ENCODE results near the gene PRKN. TPM values are rescaled to one million over a fixed set of nuclear protein-coding genes. Genes with fewer than 3 reads are reported as not detected.
A peak's percentile ranks its signal among the peaks of the same experiment; 100 is the strongest.

The PRKN gene
- total RNA-seq, 1 donor from 2014 or later, result 5.1 TPM

DNA sequence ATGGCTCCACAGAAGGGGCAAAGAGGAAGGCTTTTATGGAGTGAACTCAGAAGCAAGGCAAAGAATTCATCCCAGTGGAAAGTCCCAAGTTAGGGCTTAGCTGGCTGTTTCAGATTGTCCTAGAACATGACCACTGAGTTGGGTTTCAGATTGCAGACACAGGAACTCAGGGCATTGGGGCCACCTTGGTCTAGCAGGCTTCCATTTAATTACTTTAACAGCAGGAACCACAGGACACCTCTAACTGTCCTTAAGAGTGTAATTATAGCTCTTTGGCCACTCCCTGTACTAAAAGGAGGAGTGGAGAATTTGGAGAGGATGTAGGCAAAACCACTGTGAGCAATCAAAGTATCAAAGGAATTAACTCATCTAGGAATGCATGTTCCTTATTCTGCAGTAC, 1303.1 kb downstream of the PRKN start:
- Mint-ChIP-seq H3K27ac (ENCODE audit: unreplicated experiment) (no peak overlapping the region), H3K27me3 (ENCODE audit: unreplicated experiment) (peaks cover 3% of the 10 kb centered on the region), H3K4me3 (ENCODE audit: unreplicated experiment) (no peak overlapping the region), H3K9me3 (ENCODE audit: unreplicated experiment) (peaks cover 6% of the 10 kb centered on the region), H3K4me1 (ENCODE audit: unreplicated experiment) (peaks cover 3% of the 10 kb centered on the region), H3K36me3 (ENCODE audit: low read depth, unreplicated experiment) (peaks cover 10% of the 10 kb centered on the region)
- no peak for TF ChIP-seq CTCF (IDR thresholded peaks at IDR 0.05; ENCODE audit: unreplicated experiment)
- DNase-seq (ENCODE audit: low spot score), result no peak

DNA sequence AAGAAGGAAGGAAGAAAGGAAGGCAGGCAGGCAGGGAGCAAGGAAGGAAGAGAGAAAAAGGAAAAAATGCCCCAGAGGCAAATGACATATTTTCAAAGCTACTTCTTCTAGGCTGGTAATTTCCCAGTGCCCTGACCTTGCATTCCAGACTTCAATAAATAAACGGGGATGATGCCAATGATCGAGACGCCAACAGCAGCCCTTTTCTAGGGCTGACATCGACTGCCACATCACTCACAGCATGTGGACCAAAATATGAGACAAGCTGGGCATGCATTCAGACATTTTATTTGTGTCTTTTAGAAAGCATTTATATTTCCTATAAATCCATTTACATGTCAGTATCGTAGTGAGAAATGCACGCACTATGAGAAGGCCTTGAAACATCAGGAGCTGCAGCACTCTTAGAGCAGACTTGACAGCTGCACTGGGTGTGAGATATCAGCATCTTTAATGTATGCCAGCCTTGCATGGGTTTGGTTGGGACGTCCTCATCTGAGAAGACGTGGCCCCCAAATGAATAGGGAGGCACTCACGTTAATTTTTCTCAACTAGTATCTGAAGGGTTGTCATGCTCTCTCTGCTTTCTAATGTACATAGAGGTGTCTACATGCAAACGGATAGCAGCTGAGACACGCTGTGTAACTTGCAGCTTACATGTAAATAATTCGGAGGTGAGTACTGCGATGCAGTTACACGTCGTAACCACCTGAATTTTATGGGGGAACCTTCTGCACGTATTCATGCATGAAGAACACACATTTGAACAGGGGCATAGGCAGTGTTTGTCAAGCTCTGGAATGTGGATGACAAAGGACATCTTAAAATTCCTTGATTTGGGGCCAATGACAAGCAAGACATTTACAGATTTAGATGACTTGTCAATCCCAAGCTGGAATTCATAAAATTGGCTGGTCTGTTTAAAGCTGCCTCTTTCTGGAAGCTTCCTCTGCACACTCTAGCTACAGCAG, 1304.6 kb downstream of the PRKN start:
- Mint-ChIP-seq H3K4me1 (ENCODE audit: unreplicated experiment) (peaks cover 8% of the 10 kb centered on the region), H3K36me3 (ENCODE audit: low read depth, unreplicated experiment) (peaks cover 6% of the 10 kb centered on the region), H3K27me3 (ENCODE audit: unreplicated experiment) (peaks cover 3% of the 10 kb centered on the region), H3K27ac (ENCODE audit: unreplicated experiment) (no peak overlapping the region), H3K4me3 (ENCODE audit: unreplicated experiment) (no peak overlapping the region), H3K9me3 (ENCODE audit: unreplicated experiment) (peaks cover 6% of the 10 kb centered on the region)
- no peak for DNase-seq (ENCODE audit: low spot score)
- no peak for TF ChIP-seq CTCF (IDR thresholded peaks at IDR 0.05; ENCODE audit: unreplicated experiment)

GRCh38 chr6:161418463-161418945, 1309.1 kb downstream of the PRKN start:
- Mint-ChIP-seq H3K4me1 (ENCODE audit: unreplicated experiment) (peaks cover 27% of the 10 kb centered on the region), H3K27me3 (ENCODE audit: unreplicated experiment) (peaks cover 13% of the 10 kb centered on the region), H3K9me3 (ENCODE audit: unreplicated experiment) (no peaks in the 10 kb centered on the region), H3K27ac (ENCODE audit: unreplicated experiment) (peak overlapping the region; percentile 64), H3K36me3 (ENCODE audit: low read depth, unreplicated experiment) (no peaks in the 10 kb centered on the region), H3K4me3 (ENCODE audit: unreplicated experiment) (no peak overlapping the region)
- TF ChIP-seq CTCF (IDR thresholded peaks at IDR 0.05; ENCODE audit: unreplicated experiment), result peak; percentile 75
- peak; percentile 61 for DNase-seq (ENCODE audit: low spot score)

GRCh38 chr6:161417717-161418462, 1309.7 kb downstream of the PRKN start:
- Mint-ChIP-seq H3K27me3 (ENCODE audit: unreplicated experiment) (peaks cover 13% of the 10 kb centered on the region), H3K9me3 (ENCODE audit: unreplicated experiment) (no peaks in the 10 kb centered on the region), H3K36me3 (ENCODE audit: low read depth, unreplicated experiment) (no peaks in the 10 kb centered on the region), H3K27ac (ENCODE audit: unreplicated experiment) (peak overlapping the region; percentile 64), H3K4me3 (ENCODE audit: unreplicated experiment) (no peak overlapping the region), H3K4me1 (ENCODE audit: unreplicated experiment) (peaks cover 27% of the 10 kb centered on the region)
- TF ChIP-seq CTCF (IDR thresholded peaks at IDR 0.05; ENCODE audit: unreplicated experiment), result no peak
- no peak for DNase-seq (ENCODE audit: low spot score)
